ENCODE data around the gene CATSPER3. TPM values are rescaled to one million over a fixed set of nuclear protein-coding genes. Genes with fewer than 3 reads are reported as not detected.

Gene CATSPER3
- total RNA-seq, 1 donor from 2014 or later = 0.99 TPM

GRCh38 chr5:135029477-135030122 is 61.9 kb downstream of the CATSPER3 start:
- DNase-seq (ENCODE audit: low spot score) = no peak

GRCh38 chr5:135030123-135030955 is 62.6 kb downstream of the CATSPER3 start:
- no peak for DNase-seq (ENCODE audit: low spot score)

- DNase-seq (ENCODE audit: low spot score) = no peak
These were observed 63.5 kb downstream of the CATSPER3 start for GRCh38 chr5:135030956-135031812.

- DNase-seq (ENCODE audit: low spot score) = no peak
These were observed 64.3 kb downstream of the CATSPER3 start for GRCh38 chr5:135031813-135032694.

GRCh38 chr5:135032695-135032998 is 64.9 kb downstream of the CATSPER3 start:
- DNase-seq (ENCODE audit: low spot score) = no peak

- no peak for DNase-seq (ENCODE audit: low spot score)
These were observed 65.5 kb downstream of the CATSPER3 start for GRCh38 chr5:135032999-135033861.

- DNase-seq (ENCODE audit: low spot score) = no peak
These were observed 66.2 kb downstream of the CATSPER3 start, which contains the start of gene PITX1 for GRCh38 chr5:135033901-135034235. PITX1 (minus strand) TSS chr5:135034228; CDS start chr5:135033881, 347 bp downstream.

GRCh38 chr5:135034236-135034962 is 66.7 kb downstream of the CATSPER3 start:
- peak; percentile 83 for DNase-seq (ENCODE audit: low spot score)

- DNase-seq (ENCODE audit: low spot score) = no peak
These were observed 67.4 kb downstream of the CATSPER3 start for GRCh38 chr5:135034963-135035677.

- DNase-seq (ENCODE audit: low spot score) = no peak
These were observed 67.9 kb downstream of the CATSPER3 start for GRCh38 chr5:135035678-135036030.

- no peak for DNase-seq (ENCODE audit: low spot score)
These were observed 68.7 kb downstream of the CATSPER3 start for GRCh38 chr5:135036405-135036804.

GRCh38 chr5:135037519-135038204 is 70.0 kb downstream of the CATSPER3 start:
- no peak for DNase-seq (ENCODE audit: low spot score)

- no peak for DNase-seq (ENCODE audit: low spot score)
These were observed 70.6 kb downstream of the CATSPER3 start for GRCh38 chr5:135038205-135038812.

GRCh38 chr5:135038813-135039270 is 71.1 kb downstream of the CATSPER3 start:
- DNase-seq (ENCODE audit: low spot score) = no peak

GRCh38 chr5:135039271-135040033 is 71.7 kb downstream of the CATSPER3 start:
- no peak for DNase-seq (ENCODE audit: low spot score)

- no peak for DNase-seq (ENCODE audit: low spot score)
These were observed 72.3 kb downstream of the CATSPER3 start for GRCh38 chr5:135040034-135040332.

- DNase-seq (ENCODE audit: low spot score) = no peak
These were observed 72.8 kb downstream of the CATSPER3 start for GRCh38 chr5:135040333-135041144.
